NOMO-1 treated with DMSO at 0.1 percent for 48 hours (cell line): ENCODE data around the gene DRD3.

Experiments used
- DNase-seq: peaks from one replicate; lab custom pipeline; 2025; ENCODE audit not compliant: unreplicated experiment; lab: John Stamatoyannopoulos, UW

DRD3 gene

DNA sequence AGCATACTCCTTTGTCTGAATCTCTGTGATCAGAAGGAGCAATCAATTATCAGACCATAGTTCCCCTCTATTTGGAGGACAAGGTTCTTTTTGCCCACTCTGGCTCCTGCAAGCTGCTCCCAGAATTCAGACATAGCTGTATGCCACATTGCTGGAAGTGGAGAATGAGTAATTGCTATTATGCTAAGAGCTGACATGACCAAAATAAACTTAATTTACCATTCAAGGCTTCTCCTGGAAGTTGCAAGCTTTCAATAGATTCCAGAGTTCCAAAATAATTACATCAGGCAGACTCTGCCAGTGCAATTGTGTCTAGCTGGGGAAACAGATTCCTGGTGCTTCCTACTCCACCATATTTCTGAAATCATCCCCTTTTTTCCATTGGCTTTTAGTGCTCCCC is 7.6 kb upstream of the DRD3 start:
- DNase-seq, result no peak

DNA sequence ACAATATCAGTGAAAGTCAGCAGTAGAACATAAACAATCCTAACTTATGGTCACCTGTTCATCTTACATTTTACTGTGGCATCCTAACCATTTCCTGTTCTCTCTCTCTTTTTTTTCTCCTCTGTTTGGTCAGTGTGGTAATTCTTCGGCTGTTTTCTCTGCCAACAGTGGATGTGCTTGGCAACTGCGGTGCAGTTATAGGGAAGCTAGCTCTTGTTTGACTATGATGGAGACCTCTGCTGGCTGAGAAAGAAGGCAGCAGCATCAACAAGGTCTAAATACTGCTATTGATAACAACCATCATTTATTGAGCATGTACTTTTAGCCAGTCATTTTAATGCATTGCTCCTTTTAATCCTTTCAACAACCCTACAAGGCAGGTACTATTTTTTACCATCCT is 723 bp upstream of the DRD3 start:
- peak; percentile 47 for DNase-seq

DNA sequence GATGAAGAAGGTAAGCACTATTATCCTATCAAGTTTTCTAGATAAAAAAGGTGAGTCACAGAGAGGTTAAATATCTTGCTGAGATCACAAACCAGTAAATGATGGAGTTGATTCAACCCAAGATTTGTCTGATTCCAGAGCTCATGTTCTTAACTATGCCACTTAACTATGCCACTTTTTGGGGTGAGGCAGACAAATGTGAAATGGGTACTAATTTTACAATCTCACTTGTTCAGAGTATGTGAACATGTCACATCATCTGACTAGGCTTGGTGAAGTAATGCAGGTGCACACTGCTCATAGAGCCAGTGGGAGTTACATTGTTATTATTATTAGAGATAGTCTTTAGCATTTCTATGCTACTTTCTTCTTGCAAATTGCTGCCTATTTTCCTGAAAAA is 2.0 kb downstream of the DRD3 start:
- DNase-seq, result no peak

DNA sequence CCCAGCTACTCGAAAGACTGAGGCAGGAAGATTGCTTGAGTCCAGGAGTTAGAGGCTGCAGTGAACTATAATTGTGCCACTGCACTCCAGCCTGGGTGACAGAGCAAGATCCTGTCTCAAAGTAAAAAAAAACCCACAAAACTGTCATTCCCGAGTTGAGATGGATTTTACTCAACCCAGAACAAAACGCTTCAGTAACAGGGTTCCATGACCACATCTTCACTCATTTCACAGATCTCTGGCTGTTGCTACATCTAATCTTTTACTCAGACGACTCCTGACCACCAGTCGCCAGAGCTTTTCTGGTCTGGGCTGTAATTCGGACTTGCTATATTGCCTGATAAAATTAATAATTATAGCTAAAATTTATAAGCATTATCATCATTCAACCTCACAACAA is 2.4 kb downstream of the DRD3 start:
- DNase-seq, result no peak

- DNase-seq, result no peak
Measured at GRCh38 chr3:114175204-114175987, 3.5 kb downstream of the DRD3 start.

GRCh38 chr3:114171677-114172076 is 7.2 kb downstream of the DRD3 start:
- DNase-seq, result no peak

- DNase-seq, result no peak
Measured at GRCh38 chr3:114168150-114168549, 10.7 kb downstream of the DRD3 start.

- no peak for DNase-seq
Measured at GRCh38 chr3:114157321-114157720, 21.5 kb downstream of the DRD3 start.

- peak; percentile 29 for DNase-seq
Measured at GRCh38 chr3:114155370-114155821, 23.5 kb downstream of the DRD3 start.

GRCh38 chr3:114154321-114154821 is 24.5 kb downstream of the DRD3 start:
- DNase-seq, result no peak

GRCh38 chr3:114152519-114153151 is 26.2 kb downstream of the DRD3 start:
- peak; percentile 54 for DNase-seq

GRCh38 chr3:114151091-114151490 is 27.8 kb downstream of the DRD3 start:
- DNase-seq, result no peak

- no peak for DNase-seq
Measured at GRCh38 chr3:114147251-114147650, 31.6 kb downstream of the DRD3 start.

DNA sequence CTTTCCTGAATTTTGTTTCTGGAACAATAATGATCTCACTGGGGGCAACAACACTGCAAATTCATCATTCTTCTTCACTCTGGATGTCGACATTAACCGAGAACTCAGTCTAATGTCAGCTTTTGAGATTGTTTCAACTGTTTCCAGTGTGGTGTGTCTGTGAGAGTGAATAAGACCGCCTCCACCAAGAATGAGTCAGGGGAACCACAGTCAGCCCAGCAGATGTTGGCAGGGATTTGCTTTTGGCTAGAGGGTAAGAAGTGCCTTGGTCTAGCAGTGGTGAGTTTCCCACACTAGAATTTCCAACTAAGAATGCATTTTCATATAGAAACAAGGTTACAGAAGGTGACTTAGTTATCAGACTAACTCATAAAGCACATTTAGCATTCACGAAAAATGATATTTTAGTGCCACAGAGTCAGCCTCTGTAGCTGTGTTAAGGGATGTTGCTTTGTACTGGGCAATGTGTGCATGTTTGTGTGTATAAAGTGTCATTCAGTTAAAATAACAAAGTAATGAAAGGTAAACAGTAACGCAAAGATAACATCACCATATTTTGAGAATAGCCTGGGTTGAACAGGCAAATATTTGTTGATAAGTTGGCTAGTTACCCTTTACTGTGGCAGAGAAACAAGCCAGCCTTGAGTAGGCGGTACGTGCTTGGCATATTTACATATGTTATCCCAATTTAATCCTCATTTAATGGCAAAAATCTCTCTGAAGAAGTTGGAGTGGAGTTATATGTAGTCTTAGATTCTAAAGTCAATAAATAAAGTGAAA is 33.8 kb downstream of the DRD3 start:
- DNase-seq, result no peak

DNA sequence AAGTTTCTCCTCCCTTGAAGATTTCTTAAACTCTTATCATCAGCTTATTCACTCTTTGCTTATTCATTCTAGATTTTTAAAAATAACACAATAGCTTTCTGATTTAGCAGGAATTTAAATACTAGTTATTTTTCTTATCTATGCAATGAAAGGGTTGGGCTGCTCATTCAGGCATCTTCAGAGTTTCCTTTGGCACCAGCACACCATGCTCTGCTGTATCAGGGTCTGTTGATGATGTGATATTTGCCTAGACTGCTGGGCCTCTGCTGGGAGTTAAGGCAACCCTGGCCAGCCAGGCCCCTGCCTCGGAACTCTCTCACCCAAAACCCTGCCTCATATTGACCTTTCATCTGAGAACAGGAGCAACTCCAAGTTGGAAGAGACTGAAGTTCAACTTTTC is 35.0 kb downstream of the DRD3 start:
- DNase-seq, result no peak

DNA sequence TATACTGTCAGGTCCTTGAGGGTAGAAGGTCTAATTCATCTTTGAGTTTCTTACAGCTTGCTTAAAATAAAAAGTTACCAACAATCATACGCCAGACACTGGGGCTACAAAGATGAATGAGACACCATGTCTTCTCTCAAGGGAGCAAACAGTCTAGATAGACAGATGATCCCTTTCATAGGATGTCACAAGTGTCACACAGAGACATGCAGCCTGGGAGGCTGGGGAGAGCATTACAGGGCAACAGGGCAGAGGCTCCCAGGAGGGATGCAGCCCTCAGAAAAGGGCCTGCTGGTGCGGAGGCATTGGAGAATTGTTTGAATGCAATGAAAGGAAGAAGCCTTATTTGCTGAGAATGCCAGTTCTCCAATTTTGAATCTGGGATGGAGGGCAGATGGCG is 39.0 kb downstream of the DRD3 start:
- no peak for DNase-seq

GRCh38 chr3:114133947-114134346 is 44.9 kb downstream of the DRD3 start:
- no peak for DNase-seq

- no peak for DNase-seq
Measured at GRCh38 chr3:114132500-114132899, 46.4 kb downstream of the DRD3 start.

GRCh38 chr3:114128826-114129225 is 50.0 kb downstream of the DRD3 start:
- no peak for DNase-seq

- DNase-seq, result no peak
Measured at GRCh38 chr3:114128231-114128630, 50.6 kb downstream of the DRD3 start.

DNA sequence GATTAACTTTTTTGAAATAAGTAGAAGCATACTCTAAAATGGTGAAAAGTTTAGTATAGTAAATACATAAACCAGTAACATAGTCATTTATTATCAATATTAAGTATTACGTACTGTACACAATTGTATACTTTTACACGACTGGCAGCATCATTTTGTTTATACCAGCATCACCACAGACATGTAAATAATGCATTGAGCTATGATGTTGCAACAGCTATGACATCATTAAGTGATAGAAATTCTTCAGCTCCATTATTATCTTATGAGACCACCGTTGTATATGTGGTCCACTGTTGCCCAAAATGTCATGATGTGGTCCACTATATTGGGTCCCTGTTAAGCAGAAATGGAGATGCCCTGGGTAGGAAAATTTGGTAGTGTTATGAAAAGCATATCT is 51.3 kb downstream of the DRD3 start:
- no peak for DNase-seq

DNA sequence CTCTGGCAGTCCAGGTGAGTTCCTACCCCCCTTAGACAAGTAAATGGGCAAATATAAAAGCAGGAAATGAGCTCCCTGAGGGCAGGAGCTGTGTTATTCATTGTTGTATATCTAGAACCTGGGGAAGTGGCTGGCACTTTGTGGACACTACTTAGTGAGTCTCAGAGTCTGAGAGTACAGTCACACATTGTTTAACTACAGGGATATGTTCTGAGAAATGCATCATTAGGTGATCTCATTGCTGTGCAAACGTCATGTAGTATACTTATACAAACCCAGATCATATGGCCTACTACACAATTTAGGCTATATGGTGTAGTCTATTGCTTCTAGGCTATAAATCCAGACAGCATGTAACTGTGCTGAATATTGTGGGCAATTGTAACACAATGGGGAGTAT is 52.4 kb downstream of the DRD3 start:
- DNase-seq, result no peak
